Left renal cortex interstitium (tissue), 4 donors: ENCODE data around the gene MRM2. TPM values are rescaled to one million over a fixed set of nuclear protein-coding genes. Genes with fewer than 3 reads are reported as not detected.

Source experiments
- DNase-seq, 4 donors: peaks; one replicate each; pipeline ENCODE4 v3.0.0-alpha.2; 2013; ENCODE audit warnings: low read depth in 4 of 4, low spot score in 2 of 4, missing footprints in 1 of 4
- polyA plus RNA-seq, 4 donors: library from polyadenylated mRNA; unstranded; fragments of 120-200 nt; gene quantifications; one replicate each; pipeline ENCODE4 v1.2.1, GENCODE V29; 2013; ENCODE audit not compliant: insufficient read length in 4 of 4

Gene MRM2
- polyA plus RNA-seq, 4 donors: 34.4 to 40.1 (median 37.4) TPM

DNA sequence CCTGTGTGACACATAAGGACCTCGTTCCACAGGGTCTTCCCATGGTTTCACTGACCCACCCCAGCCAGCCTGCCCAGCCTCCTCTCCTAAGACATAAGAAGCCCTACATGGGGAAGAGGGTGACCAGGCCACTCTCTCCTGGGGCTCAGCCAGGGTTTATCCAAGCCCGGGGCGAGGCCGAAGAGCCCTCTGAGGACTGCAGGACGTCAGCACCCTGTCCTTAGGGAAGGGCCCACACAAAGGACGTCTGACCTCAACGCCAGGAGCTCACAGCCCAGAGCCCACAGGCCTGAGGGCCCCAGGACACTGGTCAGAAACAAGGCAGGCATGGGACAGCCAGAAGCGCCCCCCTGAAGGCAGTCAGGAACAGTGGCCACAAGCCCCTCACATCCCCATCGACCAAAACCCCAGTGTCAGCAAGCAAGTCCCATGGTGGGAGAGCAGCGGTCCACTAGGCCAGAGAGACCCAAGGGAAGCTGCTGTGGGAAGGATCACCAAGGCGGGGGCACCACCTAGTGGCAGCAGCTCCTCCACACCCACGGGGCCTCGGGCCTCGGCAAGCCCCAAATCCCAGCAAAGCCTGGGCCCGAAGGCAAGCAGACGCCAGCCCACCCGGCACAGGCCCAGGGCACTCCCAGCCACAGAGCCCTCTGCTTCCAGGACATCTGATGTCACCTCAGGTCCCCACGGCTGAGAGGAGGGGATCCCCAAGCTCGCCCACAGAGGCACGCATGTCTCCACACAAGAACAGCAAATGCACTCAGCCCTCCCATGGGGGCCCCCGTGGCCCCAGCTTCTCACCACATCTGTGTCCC is 32.7 kb downstream of the MRM2 start:
- peak in 2 of 4 donors; percentile 41 to 45 for DNase-seq

DNA sequence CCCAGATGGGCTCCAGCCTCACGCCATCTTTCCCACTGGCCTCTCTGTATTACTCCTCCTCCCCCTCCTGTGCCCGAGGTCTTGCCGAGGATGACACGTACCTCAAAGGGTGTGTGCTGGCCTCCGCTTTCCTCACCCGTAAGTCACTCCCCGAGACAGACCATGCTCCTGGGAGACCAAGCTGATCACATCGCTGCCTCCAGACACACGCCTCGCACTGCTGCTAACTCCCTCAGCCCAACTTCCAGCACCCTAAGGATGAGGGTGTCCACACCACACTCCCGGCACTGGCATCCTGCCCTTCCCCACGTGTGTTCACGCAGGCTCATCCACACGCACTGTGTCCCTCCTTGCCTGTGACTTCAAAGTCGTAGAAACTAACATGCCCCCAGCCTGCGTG is 33.3 kb downstream of the MRM2 start:
- DNase-seq: no peak

DNA sequence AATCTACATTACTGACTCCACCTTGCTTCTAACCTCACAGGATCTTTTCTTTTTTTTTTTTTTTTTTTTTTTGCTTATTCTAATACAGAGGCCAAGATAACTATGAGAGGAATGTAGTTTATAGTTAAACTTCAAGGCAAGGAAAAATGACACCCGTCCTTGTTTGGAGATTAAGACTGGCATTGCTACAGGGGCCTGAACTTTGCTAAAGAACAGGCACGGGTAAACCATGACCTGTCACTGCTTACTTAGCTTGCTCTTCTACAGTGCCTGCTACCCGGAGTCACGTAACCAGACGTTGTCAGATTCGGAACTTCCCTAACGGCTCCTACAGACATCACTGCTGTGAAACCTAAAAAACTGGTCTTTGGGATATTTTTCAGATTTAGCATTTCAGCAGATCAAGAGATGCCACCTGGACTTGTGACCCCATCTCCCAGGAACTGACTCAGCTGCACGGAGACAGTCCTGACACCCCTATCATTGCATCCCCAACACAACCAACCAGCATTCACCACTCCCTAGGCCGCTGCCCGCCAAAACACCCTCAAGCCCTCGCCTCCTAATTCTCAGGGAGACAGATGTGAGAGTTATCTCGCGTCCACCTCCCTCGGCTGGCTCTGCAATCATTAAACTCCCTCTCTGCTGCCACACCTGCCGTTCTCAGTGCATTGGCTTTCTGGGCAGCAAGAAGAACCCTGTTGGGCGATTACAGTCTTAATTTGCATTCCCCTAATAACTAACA is 36.8 kb downstream of the MRM2 start:
- no peak for DNase-seq

DNA sequence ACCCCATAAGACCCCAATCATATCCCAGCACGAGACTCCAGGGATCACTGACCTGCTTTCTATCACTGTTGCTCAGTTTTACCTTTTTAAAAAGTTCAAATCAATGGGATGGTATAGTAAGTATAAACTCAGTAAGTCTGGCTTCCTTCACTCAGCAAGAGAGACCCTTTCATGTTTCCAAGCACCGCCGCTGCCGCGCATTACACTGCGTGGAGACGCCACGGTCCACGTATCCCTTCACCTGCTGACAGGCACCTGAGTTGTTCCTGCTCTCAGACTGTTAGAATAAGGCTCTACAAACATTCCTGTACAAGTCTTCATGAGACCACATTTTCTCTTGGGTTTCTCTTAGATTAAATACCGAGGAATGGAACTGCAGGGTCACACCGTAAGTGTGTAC is 37.6 kb downstream of the MRM2 start:
- DNase-seq: no peak

DNA sequence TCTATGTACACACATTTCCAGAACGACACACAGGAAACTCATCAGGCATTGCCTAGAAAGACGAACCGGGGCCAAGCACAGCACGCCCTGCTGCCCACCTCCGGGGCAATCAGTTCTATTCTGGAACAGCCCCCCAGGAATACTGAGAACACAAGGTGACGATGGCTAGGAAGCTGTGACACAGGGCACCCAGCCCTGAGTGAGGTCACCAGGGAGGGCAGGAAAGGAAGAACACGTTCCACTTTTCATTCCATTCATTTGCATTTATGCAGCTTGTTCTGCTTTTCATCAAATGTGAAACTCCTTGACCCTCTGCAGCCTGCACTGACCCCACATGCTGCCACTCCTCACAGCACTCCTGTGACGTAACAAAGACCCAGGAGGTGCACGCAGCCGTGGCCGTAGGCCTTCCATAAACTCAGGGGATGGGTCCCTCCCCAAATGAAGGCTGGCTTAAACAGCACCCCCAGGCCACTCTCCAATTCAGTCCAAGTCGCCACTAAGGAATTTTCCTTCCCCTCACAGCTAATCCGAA is 38.2 kb downstream of the MRM2 start:
- no peak for DNase-seq

DNA sequence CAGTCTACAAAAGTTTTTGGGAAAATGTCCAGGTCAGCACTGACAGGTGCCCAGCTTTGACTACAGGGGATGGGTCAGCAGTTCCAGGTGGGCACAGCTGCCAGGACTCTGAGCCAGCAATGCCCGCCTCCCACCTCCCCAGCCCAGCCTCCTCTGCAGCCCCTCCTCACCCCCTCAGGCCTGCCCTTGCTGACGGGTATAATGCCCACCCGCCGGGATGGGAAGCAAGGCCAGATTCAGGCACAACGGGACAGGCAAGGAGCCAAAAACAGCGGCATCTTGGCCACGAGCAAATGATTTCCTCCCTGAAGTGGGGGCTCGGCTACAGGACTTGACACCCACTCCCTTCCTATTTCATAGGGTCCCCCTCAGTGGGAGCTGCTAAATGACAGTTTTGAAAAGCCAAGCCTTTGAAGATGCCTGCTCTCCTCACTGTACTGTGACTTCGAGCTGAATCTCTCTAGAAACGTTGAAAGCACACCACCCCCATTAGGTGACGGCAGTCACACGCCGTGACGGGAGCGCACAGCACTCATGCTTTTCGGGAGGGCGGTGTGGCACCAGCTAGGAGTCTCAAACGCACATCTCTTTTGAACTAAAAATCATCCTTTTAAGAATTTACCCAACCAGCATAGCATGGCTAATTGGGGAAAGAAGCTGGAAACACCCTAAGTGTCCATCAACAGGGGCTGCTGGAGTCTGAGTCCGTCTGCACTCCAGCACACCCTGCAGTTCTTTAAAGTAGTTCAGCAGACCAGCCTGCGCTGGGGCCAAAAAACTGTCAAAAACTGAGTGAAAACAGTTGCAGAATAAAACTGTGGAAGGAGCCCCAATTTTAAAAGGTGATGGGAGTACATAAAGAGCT is 38.9 kb downstream of the MRM2 start:
- DNase-seq: peak in 2 of 4 donors; percentile 30 to 46

DNA sequence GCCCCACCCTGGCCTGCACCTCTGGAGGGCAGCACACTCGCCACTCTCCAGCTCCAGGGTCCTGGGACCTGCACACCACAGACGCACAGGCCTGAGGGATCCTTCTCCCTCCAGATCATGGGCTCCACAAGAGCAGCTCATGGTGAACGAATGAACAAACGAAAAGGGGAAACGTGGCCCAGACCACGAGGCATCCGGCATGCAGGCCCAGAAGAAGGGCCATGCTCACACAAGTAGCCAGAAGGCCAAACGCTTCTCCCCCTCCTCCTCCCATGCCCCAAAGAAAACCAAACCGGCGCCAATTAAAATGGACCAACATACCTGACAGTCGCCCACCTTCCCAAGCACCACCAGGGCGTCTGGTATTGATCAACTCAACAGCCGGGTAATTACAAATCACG is 39.6 kb downstream of the MRM2 start:
- DNase-seq: no peak

DNA sequence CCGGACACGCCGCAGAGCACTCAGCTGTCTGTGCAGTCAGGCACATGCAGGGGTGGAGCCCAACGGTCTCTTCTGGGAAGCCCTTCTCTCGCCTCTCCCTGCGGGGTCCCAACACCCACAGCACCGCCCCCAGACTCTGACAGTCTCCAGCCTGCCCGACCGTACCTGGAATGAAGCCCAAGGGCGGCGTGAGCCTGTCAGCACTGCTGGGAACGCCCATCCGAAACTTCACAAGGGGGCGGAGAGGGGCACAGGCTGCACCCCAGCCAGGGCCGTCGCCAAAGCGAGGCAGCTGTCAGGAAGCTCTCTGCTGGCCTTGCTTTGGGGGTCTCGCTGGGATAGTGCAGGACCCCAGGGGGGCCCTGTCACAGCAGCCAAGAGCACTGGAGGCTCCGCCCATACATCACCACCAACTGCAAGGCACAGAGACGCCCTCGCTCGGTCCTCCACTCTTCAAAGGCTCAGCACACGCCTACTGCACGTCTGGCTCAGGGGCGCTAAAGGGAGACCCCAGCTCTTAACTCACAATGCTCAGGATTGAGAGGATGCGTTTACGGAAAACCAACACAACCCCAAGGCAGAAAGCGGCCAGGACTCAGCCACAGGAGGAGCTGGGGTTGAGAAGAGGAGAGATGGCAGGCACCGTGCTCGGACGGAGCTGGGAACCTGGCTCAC is 40.2 kb downstream of the MRM2 start:
- DNase-seq: no peak

DNA sequence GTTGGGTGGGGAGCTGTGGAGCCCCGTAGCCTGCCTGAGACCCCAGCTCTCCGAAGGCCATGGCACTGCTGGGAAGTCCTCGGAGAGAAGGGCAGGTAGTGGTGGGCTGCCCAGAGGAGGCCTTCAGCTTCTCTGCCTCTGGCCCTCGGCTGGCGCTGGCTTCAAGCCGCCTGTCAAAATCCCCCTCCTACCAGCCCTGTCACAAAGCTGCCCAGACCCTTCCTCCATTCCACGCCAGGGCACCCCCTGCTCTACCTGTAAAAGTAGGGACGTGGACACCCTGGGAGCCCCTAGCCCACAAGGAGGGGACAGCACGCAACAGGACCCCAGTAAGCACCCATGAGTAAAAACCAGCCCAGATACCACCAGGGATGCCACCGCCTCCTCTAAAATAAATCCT is 40.9 kb downstream of the MRM2 start:
- DNase-seq: no peak

DNA sequence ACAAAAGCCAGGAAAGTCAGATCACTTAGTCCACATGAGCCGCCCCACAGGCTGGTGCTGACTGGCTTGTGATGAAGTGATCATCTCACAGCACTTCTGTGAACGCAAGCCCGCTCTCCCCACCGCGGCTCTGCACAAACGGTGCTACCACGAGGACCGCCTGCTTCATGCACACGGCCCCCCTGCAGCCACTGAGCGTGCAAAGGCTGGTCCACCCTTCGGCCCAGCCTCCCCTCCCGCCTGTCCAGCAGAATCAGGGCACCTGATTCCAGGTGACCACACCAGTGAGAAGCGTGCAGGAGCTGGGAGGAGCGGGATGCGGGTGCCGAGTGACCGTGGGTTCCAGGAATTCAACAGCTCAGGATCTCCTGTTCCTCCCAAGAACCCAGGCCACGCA is 41.4 kb downstream of the MRM2 start:
- no peak for DNase-seq

DNA sequence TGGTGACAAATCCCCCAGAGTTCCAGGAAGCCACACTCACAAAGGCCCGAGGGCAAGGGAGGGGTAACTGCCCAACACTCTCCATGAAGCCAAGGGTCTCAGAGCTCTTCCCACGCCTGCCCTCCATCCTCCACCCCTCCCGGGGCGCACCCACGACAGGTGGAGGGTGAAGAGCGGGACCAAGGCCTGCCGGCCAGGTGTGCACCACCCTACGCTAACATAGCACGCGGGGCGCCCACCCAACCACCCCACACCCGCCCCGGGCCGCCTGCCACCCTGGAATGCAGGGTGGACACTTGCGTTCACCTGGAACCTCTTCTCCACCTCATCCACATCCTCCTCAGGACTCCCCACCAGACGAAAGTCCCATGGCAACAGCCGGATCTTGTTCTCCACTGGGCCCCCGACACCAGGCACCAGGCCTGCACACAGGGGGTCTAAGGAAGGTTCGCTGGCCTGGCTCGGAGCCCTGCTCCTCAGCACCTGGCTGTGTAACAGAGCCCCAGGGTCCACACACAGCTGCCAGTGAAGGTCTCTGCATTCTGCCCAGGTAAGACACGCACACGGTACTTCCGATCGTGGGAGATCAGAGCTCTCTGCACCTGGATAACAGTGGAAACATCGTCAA is 41.9 kb downstream of the MRM2 start:
- no peak for DNase-seq

DNA sequence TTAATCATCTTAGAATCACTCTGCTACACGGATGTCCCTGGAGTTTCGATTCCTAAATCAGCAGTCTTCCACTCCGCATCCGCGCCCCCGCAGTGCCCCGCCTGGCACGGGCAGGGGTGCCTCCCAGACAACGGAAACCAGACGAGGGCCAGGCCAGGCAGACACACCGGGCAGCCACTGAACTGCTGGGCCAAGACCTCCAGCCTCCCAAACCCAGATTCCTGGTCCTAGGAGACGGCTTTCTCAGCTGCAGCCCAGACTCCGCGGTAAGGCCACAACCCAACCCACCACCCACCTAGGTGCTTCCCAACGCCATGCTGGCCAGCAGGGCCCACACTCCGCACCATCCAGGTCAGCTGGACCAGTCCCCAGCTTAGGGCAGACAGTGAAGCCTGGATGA is 42.5 kb downstream of the MRM2 start:
- no peak for DNase-seq

DNA sequence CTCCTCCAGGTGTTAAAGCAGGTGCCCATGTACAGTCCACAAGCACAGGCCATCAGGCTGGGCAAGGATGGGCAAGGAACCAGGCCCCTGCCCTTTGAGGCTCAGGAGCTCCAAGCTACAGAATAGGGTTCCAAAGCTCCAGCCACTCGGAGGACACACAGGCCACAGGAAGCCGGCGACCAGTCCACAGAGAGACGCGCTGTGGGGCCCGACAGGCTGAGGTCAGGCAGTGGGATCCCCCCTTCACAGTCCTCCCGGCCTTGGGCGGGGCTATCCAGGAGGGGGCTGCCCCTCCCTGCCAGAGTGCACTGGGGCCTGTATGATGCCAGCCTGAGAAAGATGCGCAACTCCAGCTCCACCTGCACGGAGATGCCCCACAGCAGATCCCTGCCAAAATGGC is 43.2 kb downstream of the MRM2 start:
- no peak for DNase-seq

DNA sequence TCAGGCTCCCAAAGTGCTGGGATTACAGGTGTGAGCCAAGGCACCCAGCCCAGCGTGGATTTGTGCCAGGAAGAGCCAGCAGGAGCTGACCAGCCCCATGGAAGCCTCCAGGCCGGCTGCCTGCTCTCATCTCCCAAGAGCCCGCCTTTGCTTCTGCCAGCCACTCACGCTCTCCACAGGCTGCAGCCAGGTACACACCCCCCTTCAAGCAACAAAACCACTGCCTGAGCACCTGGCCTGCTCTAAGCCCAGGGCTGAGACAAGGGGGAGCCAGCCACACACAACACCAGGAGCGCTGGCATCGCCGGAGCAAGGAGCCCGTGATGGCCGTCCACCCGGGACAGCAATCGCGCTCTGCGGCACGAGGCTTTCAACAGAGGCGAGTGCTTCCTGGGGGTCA is 43.8 kb downstream of the MRM2 start:
- DNase-seq: no peak

DNA sequence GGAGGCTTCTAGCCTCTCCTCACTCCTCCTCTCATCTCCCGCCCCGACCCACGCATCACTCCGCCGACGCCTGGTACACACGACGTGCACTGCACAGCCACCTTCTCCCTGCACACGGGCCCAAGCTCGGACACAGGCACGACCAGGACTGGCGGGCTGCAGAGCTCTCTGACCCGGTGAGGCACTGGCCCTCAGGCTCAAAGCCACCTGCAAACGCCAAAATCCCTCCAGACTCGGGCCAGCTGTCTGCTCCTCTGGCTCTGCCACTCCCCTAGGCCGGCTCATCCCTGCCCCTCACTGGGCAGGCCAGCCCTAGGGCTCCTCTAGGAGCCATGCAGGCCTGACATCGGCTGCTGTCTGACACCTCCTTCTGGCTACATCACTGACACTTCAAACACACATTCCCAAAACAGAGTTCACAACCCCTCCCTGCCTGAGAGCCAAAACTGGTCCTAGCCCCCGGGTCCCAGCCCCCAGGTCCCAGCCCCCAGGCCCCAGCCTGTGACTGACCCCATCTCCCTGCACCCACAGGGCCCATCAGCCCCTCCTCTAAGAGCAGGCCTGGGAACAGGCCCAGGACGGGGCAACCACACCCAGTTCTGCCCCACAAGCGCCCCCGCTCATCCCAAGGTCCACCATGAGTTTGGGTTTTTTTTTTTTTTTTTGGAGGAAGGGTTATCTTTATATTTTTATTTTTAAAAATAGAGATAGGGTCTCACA is 44.4 kb downstream of the MRM2 start:
- DNase-seq: no peak

DNA sequence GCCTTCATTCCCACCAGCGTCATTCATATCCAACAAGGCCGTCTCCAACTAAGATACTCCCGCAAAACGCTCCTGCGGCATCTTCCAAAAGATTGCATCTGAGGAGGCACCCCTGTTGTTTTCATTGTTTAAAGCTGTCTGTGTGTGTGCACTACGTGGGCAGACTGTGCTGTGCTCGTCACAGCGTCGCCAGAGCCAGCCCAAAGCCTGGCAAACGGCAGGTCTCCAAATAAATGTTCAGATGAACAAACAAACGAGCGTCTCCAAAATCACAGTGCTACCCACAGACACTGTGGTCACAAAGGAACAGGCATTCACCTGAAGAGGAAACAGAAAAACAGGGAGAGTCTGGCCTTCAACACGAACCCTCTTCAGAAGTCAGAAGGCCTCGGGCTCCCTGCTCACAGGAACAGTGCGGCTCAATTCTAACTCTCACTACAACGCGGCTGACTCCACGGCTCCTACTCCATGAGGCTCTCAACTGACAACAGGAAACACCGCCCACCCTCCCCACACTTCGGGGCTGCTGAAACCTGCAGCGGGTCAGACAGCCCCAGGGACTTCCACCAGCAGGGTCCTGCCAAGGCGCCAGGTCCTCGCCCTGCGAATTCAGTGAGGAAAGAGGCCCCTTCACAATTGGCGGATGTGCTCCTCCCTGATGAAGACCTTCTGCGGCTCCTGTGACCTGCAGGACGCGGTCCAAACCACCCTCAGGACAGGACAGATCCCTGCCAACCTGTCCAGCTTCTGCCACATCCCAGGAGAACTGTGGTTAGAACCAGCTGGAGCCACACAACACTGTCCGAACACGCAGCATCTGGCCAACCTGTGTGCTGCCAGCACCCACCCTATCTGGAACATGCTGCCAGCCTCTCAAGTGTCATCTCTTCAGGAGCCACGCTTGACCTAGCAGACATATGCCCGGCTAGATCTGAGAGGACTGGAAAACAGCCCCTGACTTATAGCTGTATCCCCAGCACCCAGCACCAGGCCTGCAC is 45.3 kb downstream of the MRM2 start:
- DNase-seq: no peak

DNA sequence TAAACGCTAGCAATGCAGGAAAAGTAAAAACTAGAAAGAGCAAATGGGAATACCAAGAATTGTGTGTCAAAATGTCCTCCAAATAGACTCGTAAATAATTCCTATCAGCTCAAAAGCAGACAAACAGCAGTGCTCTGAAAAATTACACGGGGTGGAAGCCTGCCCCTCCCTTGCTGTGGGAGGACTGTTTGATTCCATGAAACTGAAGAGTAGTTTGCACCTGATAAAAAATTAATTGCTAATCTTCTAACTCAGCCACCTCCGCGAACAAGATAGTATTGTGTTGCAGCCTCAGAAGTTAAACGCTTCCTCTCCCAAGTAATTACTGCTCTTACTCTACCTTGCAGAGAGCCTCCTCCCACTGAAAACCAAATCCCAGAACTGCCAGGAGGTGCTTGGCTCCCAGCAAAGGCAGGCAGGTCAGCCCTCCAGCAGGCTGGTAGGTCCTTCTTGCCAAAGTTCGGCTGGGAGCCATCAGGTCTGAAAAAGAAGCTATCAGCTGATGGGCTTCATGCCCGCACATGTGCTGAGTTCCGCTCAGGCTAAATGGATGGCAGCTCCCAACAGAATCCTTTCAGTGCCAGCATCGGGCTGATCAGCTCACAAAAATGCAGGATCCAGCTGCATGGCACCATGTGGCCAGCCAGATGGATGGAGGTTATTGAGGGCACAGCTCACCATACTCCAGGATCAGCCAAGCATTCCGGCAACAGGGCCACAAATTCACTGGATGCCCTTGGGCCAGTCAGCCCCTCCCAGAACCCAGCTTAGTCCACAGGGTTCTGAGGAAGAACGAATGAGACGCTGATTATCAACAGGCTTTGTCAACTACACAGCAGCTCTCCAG is 46.4 kb downstream of the MRM2 start:
- no peak for DNase-seq
